ENCODE data around the gene LGALS7B. TPM values are rescaled to one million over a fixed set of nuclear protein-coding genes. Genes with fewer than 3 reads are reported as not detected.

Gene LGALS7B
- total RNA-seq, 1 donor from 2014 or later: not detected

- intact Hi-C loops (cut with micrococcal nuclease): loop anchor here (2.0 to 5.0 kb wide), 3 partner anchors 49 to 93 kb away; partner anchors contain the start of gene RINL
- H3K4me1 Mint-ChIP-seq: peaks cover 31% of the 10 kb centered on the region
- H3K36me3 Mint-ChIP-seq (ENCODE audit: low read depth): peaks cover 54% of the 10 kb centered on the region
- H3K4me3 Mint-ChIP-seq: peak overlapping the region; percentile 94
- TF ChIP-seq CTCF (IDR thresholded peaks at IDR 0.05): no peak
- no peak for DNase-seq
- no peaks in the 10 kb centered on the region for H3K9me3 Mint-ChIP-seq
- ChIA-PET CTCF (no interaction called here), POLR2A (interaction anchor here (0.6 to 7.7 kb wide), 4 partner anchors 19 to 65 kb away, joined by 7 to 118 read pairs (median 24); partner anchors contain the start of gene HNRNPL)
- ATAC-seq (ENCODE audit: low read depth): no peak
- no peak overlapping the region for H3K27ac Mint-ChIP-seq
- no peaks in the 10 kb centered on the region for H3K27me3 Mint-ChIP-seq
These were observed 41.2 kb downstream of the LGALS7B start for GRCh38 chr19:38830039-38830733.

- DNase-seq: no peak
- POLR2A ChIA-PET: interaction anchor here (0.6 to 7.7 kb wide), 22 partner anchors 10 to 926 kb away, joined by 3 to 118 read pairs (median 7); partner anchors contain the start of genes ACTN4, FAM98C, HNRNPL and NFKBIB
- peak; percentile 42 for ATAC-seq (ENCODE audit: low read depth)
- H3K9me3 Mint-ChIP-seq: no peaks in the 10 kb centered on the region
- peaks cover 31% of the 10 kb centered on the region for H3K4me1 Mint-ChIP-seq
- CTCF ChIA-PET: interaction anchor here (1.0 to 1.7 kb wide), 5 partner anchors 18 to 99 kb away, joined by 3 to 12 read pairs (median 5); partner anchors contain the start of genes HNRNPL, MRPS12 and SARS2
- H3K27ac Mint-ChIP-seq: peak overlapping the region; percentile 95
- peaks cover 56% of the 10 kb centered on the region for H3K36me3 Mint-ChIP-seq (ENCODE audit: low read depth)
- H3K27me3 Mint-ChIP-seq: no peaks in the 10 kb centered on the region
- H3K4me3 Mint-ChIP-seq: peak overlapping the region; percentile 94
- TF ChIP-seq CTCF (IDR thresholded peaks at IDR 0.05): no peak
- intact Hi-C loops (cut with micrococcal nuclease): loop anchor here (1.0 to 5.0 kb wide), 9 partner anchors 19 to 184 kb away; partner anchors contain the start of genes ACTN4, MRPS12, NFKBIB and RINL
These were observed 42.2 kb downstream of the LGALS7B start for GRCh38 chr19:38831142-38831605.

GRCh38 chr19:38833092-38833425 lies 44.1 kb downstream of the LGALS7B start:
- ATAC-seq (ENCODE audit: low read depth) (no peak), DNase-seq (no peak)
- Mint-ChIP-seq H3K4me1 (peaks cover 26% of the 10 kb centered on the region), H3K36me3 (ENCODE audit: low read depth) (peaks cover 58% of the 10 kb centered on the region), H3K27me3 (no peaks in the 10 kb centered on the region), H3K27ac (no peak overlapping the region), H3K4me3 (no peak overlapping the region), H3K9me3 (no peaks in the 10 kb centered on the region)
- POLR2A ChIA-PET: interaction anchor here (2.1 to 7.7 kb wide), 3 partner anchors 8 to 27 kb away, joined by 9 to 118 read pairs (median 31); partner anchors contain the start of gene HNRNPL
- CTCF ChIA-PET: no interaction called here
- intact Hi-C loops (cut with micrococcal nuclease): loop anchor here (5.0 kb wide), 1 partner anchor 96 kb away; no protein-coding TSS in a partner anchor
- no peak for TF ChIP-seq CTCF (IDR thresholded peaks at IDR 0.05)

- Mint-ChIP-seq H3K27me3 (no peaks in the 10 kb centered on the region), H3K4me3 (peak overlapping the region; percentile 24), H3K4me1 (peaks cover 23% of the 10 kb centered on the region), H3K36me3 (ENCODE audit: low read depth) (peaks cover 64% of the 10 kb centered on the region), H3K27ac (peak overlapping the region; percentile 56), H3K9me3 (no peaks in the 10 kb centered on the region)
- POLR2A ChIA-PET: interaction anchor here (7.7 kb wide), 1 partner anchor 15 kb away, joined by 118 read pairs; the partner anchor contains the start of gene HNRNPL
- TF ChIP-seq CTCF (IDR thresholded peaks at IDR 0.05): no peak
- no peak for DNase-seq
- CTCF ChIA-PET: no interaction called here
- no peak for ATAC-seq (ENCODE audit: low read depth)
- intact Hi-C loops (cut with micrococcal nuclease): loop anchor here (1.0 to 5.0 kb wide), 2 partner anchors 10 to 97 kb away; no protein-coding TSS in a partner anchor
These were observed 45.1 kb downstream of the LGALS7B start for GRCh38 chr19:38834104-38834490.

GRCh38 chr19:38834590-38834989 lies 45.6 kb downstream of the LGALS7B start:
- peaks cover 66% of the 10 kb centered on the region for H3K36me3 Mint-ChIP-seq (ENCODE audit: low read depth)
- H3K27ac Mint-ChIP-seq: peak overlapping the region; percentile 56
- POLR2A ChIA-PET: interaction anchor here (0.9 to 7.7 kb wide), 2 partner anchors 14 to 43 kb away, joined by 5 to 118 read pairs; partner anchors contain the start of genes HNRNPL and RINL
- ATAC-seq (ENCODE audit: low read depth) (no peak), DNase-seq (no peak)
- no peak overlapping the region for H3K4me3 Mint-ChIP-seq
- intact Hi-C loops (cut with micrococcal nuclease): loop anchor here (1.0 to 5.0 kb wide), 2 partner anchors 10 to 97 kb away; no protein-coding TSS in a partner anchor
- H3K9me3 Mint-ChIP-seq: no peaks in the 10 kb centered on the region
- no peak for TF ChIP-seq CTCF (IDR thresholded peaks at IDR 0.05)
- CTCF ChIA-PET: no interaction called here
- H3K4me1 Mint-ChIP-seq: peaks cover 23% of the 10 kb centered on the region
- no peaks in the 10 kb centered on the region for H3K27me3 Mint-ChIP-seq

Data from activated B cell treated with CpG ODN at 0.5 μM for 24 hours (primary cell).